H1 (cell line): ENCODE data around the gene SPATS2. TPM values are rescaled to one million over a fixed set of nuclear protein-coding genes. Genes with fewer than 3 reads are reported as not detected.
"Not testable (repeated sequence)": the region's sequence is repeated elsewhere in the genome, so short reads cannot be mapped to it uniquely, and the experiment has no call there.

Source experiments
- CTCF ChIA-PET: fragments of 300-600 bp; sonication (Branson Sonifier 250); formaldehyde crosslinking; loops from one replicate; lab custom pipeline; 2021; ENCODE audit not compliant: partially characterized antibody; lab: Charles Lee
- POLR2A ChIA-PET: fragments of 300-600 bp; sonication (Branson Sonifier 250); formaldehyde crosslinking; loops from one replicate; lab custom pipeline; 2021; ENCODE audit warnings: inconsistent platforms; ENCODE audit not compliant: partially characterized antibody; lab: Charles Lee
- DNase-seq, 2 experiments: peaks; one replicate each; pipeline versions ENCODE4 v3.0.0 to v3.0.0-alpha.2; 2010 to 2022; ENCODE audit warnings: low spot score in 2 of 2, low read depth in 1 of 2, mixed read lengths in 1 of 2
- FAIRE-seq: peaks from 2 replicates; lab custom pipeline; 2011; peaks lifted over from hg19 to GRCh38; lab: Jason Lieb, UNC
- H2AFZ ChIP-seq: 2 replicates; pipeline ENCODE4 v1.8.1; 2012; ENCODE audit warnings: low read length, inconsistent platforms
- H2AK5ac ChIP-seq: 2 replicates; pipeline ENCODE4 v1.6.1; 2013; ENCODE audit warnings: low read depth, low read length
- H2BK120ac ChIP-seq: replicated peaks from 2 replicates; pipeline ENCODE3; 2013; ENCODE audit warnings: low read depth, low read length, inconsistent platforms
- H2BK12ac ChIP-seq: 2 replicates; pipeline ENCODE4 v1.6.1; 2013; ENCODE audit warnings: low read depth, low read length
- H2BK15ac ChIP-seq: 2 replicates; pipeline ENCODE4 v1.6.1; 2013; ENCODE audit warnings: low read length
- H2BK20ac ChIP-seq: 2 replicates; pipeline ENCODE4 v1.6.1; 2013; ENCODE audit warnings: low read length
- H2BK5ac ChIP-seq: 2 replicates; pipeline ENCODE4 v1.6.1; 2013; ENCODE audit warnings: low read depth, low read length
- H3K14ac ChIP-seq: 2 replicates; pipeline ENCODE4 v1.6.1; 2013; ENCODE audit warnings: inconsistent platforms; ENCODE audit not compliant: insufficient read length
- H3K18ac ChIP-seq: 2 replicates; pipeline ENCODE4 v1.6.1; 2013; ENCODE audit warnings: low read length; ENCODE audit errors: extremely low read depth
- H3K23ac ChIP-seq: 2 replicates; pipeline ENCODE4 v1.6.1; 2013; ENCODE audit warnings: inconsistent platforms; ENCODE audit not compliant: insufficient read length
- H3K23me2 ChIP-seq: 2 replicates; pipeline ENCODE4 v1.6.1; 2013; ENCODE audit warnings: low read depth, low read length
- H3K27ac ChIP-seq: 2 replicates; pipeline ENCODE4 v1.6.1; 2011; ENCODE audit warnings: low read depth, low read length, inconsistent platforms
- H3K27me3 ChIP-seq, 4 experiments: replicated peaks in 1 of 4; 1 replicate in 1 of 4; 2 replicates in 3 of 4; pipeline versions ENCODE4 v1.6.1 to v1.8.1; 2011 to 2013; ENCODE audit warnings: low read length in 3 of 4, mild to moderate bottlenecking in 3 of 4, inconsistent platforms in 2 of 4, mixed read lengths in 2 of 4, moderate library complexity in 1 of 4; ENCODE audit not compliant: control insufficient read depth in 3 of 4, insufficient read depth in 3 of 4; ENCODE audit errors: extremely low read depth in 1 of 4
- H3K36me3 ChIP-seq, 4 experiments: 2 replicates each; pipeline versions ENCODE4 v1.6.1 to v1.8.1; 2011 to 2013; ENCODE audit warnings: mild to moderate bottlenecking in 4 of 4, low read length in 3 of 4, moderate library complexity in 2 of 4, control low read depth in 1 of 4, inconsistent platforms in 1 of 4; ENCODE audit not compliant: insufficient read depth in 4 of 4, control insufficient read depth in 2 of 4
- H3K4ac ChIP-seq: replicated peaks from 2 replicates; pipeline ENCODE3; 2013; ENCODE audit warnings: low read length, low read depth, mixed read lengths, inconsistent platforms; ENCODE audit not compliant: insufficient read length
- H3K4me1 ChIP-seq, 4 experiments: replicated peaks in 1 of 4; 1 replicate in 1 of 4; 2 replicates in 3 of 4; pipeline versions ENCODE4 v1.6.1 to v1.8.1; 2011 to 2013; ENCODE audit warnings: low read length in 3 of 4, inconsistent platforms in 2 of 4, mixed read lengths in 1 of 4; ENCODE audit not compliant: insufficient read depth in 4 of 4, control insufficient read depth in 3 of 4
- H3K4me2 ChIP-seq, 2 experiments: 2 replicates each; pipeline versions ENCODE4 v1.6.1 to v1.8.1; 2011 to 2013; ENCODE audit warnings: low read depth in 2 of 2, low read length in 2 of 2, control low read depth in 1 of 2, inconsistent platforms in 1 of 2, mild to moderate bottlenecking in 1 of 2; ENCODE audit not compliant: insufficient read depth in 1 of 2
- H3K4me3 ChIP-seq, 4 experiments: fragments of 200-600, 300-600 bp in 1 of 4; sonication (generic), shearing (Covaris generic), sonication (Bioruptor Twin) in 1 of 4; 2 replicates each; pipeline versions ENCODE4 v1.5.1 to v1.8.1; 2011 to 2016; ENCODE audit warnings: low read length in 4 of 4, low read depth in 3 of 4, control low read depth in 2 of 4, inconsistent platforms in 2 of 4, mild to moderate bottlenecking in 2 of 4, mixed read lengths in 1 of 4, moderate library complexity in 1 of 4; ENCODE audit not compliant: insufficient read depth in 2 of 4; ENCODE audit errors: extremely low read depth in 1 of 4
- H3K56ac ChIP-seq: replicated peaks from 2 replicates; pipeline ENCODE3; 2013; ENCODE audit warnings: low read depth, mild to moderate bottlenecking, mixed read lengths, low read length, inconsistent platforms; ENCODE audit not compliant: insufficient read length
- H3K79me1 ChIP-seq: 2 replicates; pipeline ENCODE4 v1.6.1; 2013; ENCODE audit warnings: low read depth, low read length, control low read depth
- H3K79me2 ChIP-seq, 2 experiments: 2 replicates each; pipeline versions ENCODE4 v1.6.1 to v1.8.1; 2012 to 2013; ENCODE audit warnings: low read length in 2 of 2, mild to moderate bottlenecking in 2 of 2, inconsistent platforms in 1 of 2; ENCODE audit not compliant: insufficient read depth in 2 of 2, control insufficient read depth in 1 of 2
- H3K9ac ChIP-seq, 4 experiments: replicated peaks in 1 of 4; 1 replicate in 1 of 4; 2 replicates in 3 of 4; pipeline versions ENCODE4 v1.6.1 to v1.8.1; 2011 to 2013; ENCODE audit warnings: low read depth in 3 of 4, low read length in 3 of 4, control low read depth in 2 of 4, mild to moderate bottlenecking in 2 of 4, moderate library complexity in 2 of 4, inconsistent platforms in 1 of 4; ENCODE audit errors: extremely low read depth in 1 of 4
- H3K9me3 ChIP-seq, 2 experiments: 2 replicates each; pipeline versions ENCODE4 v1.6.1 to v1.8.1; 2012 to 2013; ENCODE audit warnings: mild to moderate bottlenecking in 2 of 2, moderate library complexity in 2 of 2, control low read depth in 1 of 2, inconsistent platforms in 1 of 2, low read depth in 1 of 2, low read length in 1 of 2, mixed read lengths in 1 of 2; ENCODE audit not compliant: insufficient read depth in 2 of 2
- H4K20me1 ChIP-seq, 2 experiments: replicated peaks in 1 of 2; 2 replicates each; pipeline versions ENCODE3 to v1.8.1; 2011 to 2013; ENCODE audit warnings: inconsistent platforms in 2 of 2, low read length in 2 of 2, mild to moderate bottlenecking in 1 of 2; ENCODE audit not compliant: insufficient read depth in 2 of 2, control insufficient read depth in 1 of 2
- H4K5ac ChIP-seq: 2 replicates; pipeline ENCODE4 v1.6.1; 2013; ENCODE audit warnings: low read length, low read depth, mixed read lengths, inconsistent platforms; ENCODE audit not compliant: insufficient read length
- H4K8ac ChIP-seq: 2 replicates; pipeline ENCODE4 v1.8.0; 2013; ENCODE audit warnings: mild to moderate bottlenecking, moderate library complexity, low read length, inconsistent platforms; ENCODE audit not compliant: insufficient read depth; ENCODE audit errors: extremely low read depth
- H4K91ac ChIP-seq: replicated peaks from 2 replicates; pipeline ENCODE3; 2013; ENCODE audit warnings: low read length, mixed read lengths, inconsistent platforms; ENCODE audit not compliant: insufficient read length
- WGBS, 2 experiments: shearing (Covaris generic) in 1 of 2; methylation state at CpG; one replicate each; pipeline versions ENCODE4 v1.1.6 to v1.1.7; 2013 to 2015; ENCODE audit warnings: low lambda C conversion rate in 2 of 2, mixed read lengths in 2 of 2, inconsistent platforms in 1 of 2, low coverage in 1 of 2, missing lambda C conversion rate in 1 of 2; ENCODE audit not compliant: insufficient replicate concordance in 2 of 2, insufficient coverage in 1 of 2, insufficient read length in 1 of 2; ENCODE audit errors: extremely low coverage in 1 of 2, missing lambda C conversion rate in 1 of 2; 5-methylcytosine and 5-hydroxymethylcytosine counted together
- polyA plus RNA-seq, 7 experiments: library from polyadenylated mRNA; depleted of rRNA in 3 of 7; stranded (reverse) in 5 of 7; unstranded in 2 of 7; fragments of >200 nt in 5 of 7; fragments of 200-250 nt in 2 of 7; gene quantifications; 1 replicate in 5 of 7; 2 replicates in 1 of 7; 4 replicates in 1 of 7; pipeline versions ENCODE4 v1.2.1 to v1.2.3, GENCODE V29; 2011 to 2013; ENCODE audit warnings: missing spikeins in 2 of 7, mixed read lengths in 2 of 7
- total RNA-seq: library from RNA; stranded (reverse); fragmentation: NEBNext Ultra II Directional; extraction: Animal tissue kit (Norgen Biotek cat#: 25700); gene quantifications from 2 replicates; pipeline ENCODE4 v1.2.1, GENCODE V29; 2021

Gene SPATS2
- total and polyA plus RNA-seq, 2 of the 8 experiments (the other 6 are each of a cell fraction or from before 2014, with no cell fraction given), result 19.2 to 24.5 TPM

DNA sequence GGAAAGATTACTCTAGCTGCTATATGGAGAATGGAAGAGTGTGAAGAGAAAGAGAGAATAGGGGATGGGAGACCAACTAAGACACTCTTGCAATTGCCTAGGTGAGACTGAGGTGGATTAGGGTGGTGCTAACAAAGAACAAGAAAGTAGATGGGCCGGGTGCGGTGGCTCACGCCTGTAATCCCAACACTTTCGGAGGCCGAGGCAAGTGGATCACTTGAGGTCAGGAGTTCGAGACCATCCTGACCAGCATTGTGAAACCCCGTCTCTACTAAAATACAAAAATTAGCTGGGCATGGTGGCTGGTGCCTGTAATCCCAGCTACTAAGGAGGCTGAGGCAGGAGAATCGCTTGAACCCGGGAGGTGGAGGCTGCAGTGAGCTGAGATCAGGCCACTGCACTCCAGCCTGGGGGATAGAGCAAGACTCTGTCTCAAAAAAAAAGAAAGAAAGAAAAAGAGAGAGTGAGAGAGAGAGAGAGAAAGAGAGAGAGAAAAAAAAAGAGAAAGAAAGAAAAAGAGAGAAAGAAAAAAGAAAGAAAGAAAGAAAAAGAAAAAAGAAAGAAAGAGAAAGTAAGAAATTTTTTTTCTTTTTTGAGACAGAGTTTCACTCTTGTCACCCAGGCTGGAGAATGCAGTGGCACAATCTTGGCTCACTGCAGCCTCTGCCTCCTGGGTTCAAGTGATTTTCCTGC lies 46.7 kb upstream of the SPATS2 start:
- H3K79me2 ChIP-seq, H3K27ac ChIP-seq, H3K4ac ChIP-seq, H3K14ac ChIP-seq, H3K23ac ChIP-seq, H2BK12ac ChIP-seq, H3K23me2 ChIP-seq, H3K9me3 ChIP-seq, DNase-seq, H3K79me1 ChIP-seq, H3K4me2 ChIP-seq, H3K27me3 ChIP-seq, H2BK5ac ChIP-seq, H2AK5ac ChIP-seq, H4K8ac ChIP-seq, H3K4me3 ChIP-seq, H4K5ac ChIP-seq, FAIRE-seq, H3K9ac ChIP-seq, H2BK15ac ChIP-seq, H2BK120ac ChIP-seq, H3K36me3 ChIP-seq, H3K18ac ChIP-seq, H4K91ac ChIP-seq, H4K20me1 ChIP-seq, H2AFZ ChIP-seq, H2BK20ac ChIP-seq: not testable (repeated sequence)
- Histone ChIP-seq H3K4me1 (peaks cover 4 to 13% (median 6%) of the 10 kb centered on the region in 4 experiments; a peak in 6 of 7 replicates), H3K56ac (peak overlapping the region; percentile 67)
- WGBS, 2 experiments, result 83% methylated on average over 7 of the region's 9 CpGs; no CpG with 5 or more reads in 1 of the 2 experiments
- POLR2A ChIA-PET, result interaction anchor here (1.0 to 4.6 kb wide), 2 partner anchors 13 to 15 kb away, joined by 3 to 37 read pairs; no protein-coding TSS in a partner anchor
- CTCF ChIA-PET, result interaction anchor here (0.7 to 9.2 kb wide), 3 partner anchors 25 to 207 kb away, joined by 3 to 76 read pairs (median 3); partner anchors contain the start of gene PRPH
